Activated CD8-positive, alpha-beta memory T cell treated with anti-CD3 and anti-CD28 coated beads, Interleukin-2, amount 50 U/mL, for 24 hours (primary cell): ENCODE results near the gene ESPN.
"Not testable (repeated sequence)": the region's sequence is repeated elsewhere in the genome, so short reads cannot be mapped to it uniquely, and the experiment has no call there.

ENCODE experiments used
- DNase-seq: peaks from one replicate; pipeline ENCODE4 v3.0.0-alpha.2; 2020; ENCODE audit errors: extremely low read depth

ESPN gene

DNA sequence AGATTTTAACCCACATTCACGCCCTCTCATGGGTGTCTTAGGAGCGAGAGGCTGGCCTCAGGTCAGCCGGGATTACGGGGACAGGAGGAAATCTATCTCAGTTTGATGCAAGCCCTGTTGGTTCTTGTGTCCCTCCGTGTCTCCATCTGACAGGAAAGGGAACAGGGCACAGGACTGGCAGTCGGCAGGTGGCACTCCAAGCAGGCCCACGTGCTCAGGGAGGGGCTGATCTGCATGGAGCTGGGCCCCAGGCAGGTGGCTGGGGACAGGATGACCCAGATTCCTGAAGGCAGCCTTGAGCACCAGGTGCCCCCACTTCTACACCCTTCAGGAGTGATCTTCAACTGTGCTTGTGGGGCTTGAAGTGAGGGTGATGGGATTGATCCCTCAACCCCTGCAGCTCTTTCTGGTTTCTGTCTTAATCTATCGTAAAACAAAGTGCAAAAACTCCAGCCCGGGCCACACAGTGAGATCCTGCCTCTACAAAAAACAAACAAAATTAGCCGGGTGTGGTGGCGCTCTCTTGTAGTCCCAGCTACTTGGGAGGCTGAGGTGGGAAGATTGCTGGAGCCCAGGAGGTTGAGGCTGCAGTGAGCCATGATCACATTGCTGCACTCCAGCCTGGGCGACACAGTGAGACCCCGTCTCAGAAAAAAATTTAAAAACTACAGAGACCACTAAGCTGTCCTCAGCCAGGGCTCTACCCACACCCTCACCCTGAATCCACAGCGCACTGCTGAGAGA, 58.6 kb downstream of the ESPN start:
- no peak for DNase-seq

DNA sequence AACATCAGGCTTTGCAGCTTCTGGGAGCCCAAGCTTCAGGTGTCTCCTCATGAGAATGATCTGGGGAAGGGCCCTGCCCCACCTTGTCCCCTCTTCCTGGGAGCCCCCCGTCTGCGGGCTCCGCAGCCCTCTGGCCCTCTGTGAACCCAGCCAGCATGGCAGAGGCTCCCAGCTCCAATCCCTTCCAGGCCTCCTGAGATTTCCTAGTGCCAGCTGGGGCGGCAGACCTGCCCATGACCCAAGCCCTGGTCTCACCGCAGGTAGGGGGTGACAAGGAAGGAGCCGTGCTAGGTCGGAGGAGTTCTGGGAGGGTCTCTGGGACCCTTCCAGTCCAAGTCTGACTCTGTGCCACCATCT, 59.2 kb downstream of the ESPN start:
- no peak for DNase-seq

DNA sequence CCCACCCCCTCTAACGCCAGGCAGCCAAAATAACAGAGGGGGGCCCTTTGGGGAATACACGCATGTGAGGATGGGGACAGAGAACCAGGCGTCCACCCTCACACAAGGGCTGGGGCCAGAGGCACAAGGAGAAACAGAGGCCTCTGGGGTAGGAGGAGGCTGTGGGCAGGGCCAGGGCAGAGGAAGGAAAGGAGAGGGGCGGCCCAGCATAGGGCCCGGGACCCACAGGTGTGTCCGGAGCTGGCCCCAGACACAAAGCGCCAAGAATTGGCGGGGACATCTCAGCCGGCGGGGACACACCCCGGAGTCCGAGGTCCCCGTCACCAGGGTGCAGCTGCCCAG, 60.2 kb downstream of the ESPN start:
- DNase-seq = no peak

DNA sequence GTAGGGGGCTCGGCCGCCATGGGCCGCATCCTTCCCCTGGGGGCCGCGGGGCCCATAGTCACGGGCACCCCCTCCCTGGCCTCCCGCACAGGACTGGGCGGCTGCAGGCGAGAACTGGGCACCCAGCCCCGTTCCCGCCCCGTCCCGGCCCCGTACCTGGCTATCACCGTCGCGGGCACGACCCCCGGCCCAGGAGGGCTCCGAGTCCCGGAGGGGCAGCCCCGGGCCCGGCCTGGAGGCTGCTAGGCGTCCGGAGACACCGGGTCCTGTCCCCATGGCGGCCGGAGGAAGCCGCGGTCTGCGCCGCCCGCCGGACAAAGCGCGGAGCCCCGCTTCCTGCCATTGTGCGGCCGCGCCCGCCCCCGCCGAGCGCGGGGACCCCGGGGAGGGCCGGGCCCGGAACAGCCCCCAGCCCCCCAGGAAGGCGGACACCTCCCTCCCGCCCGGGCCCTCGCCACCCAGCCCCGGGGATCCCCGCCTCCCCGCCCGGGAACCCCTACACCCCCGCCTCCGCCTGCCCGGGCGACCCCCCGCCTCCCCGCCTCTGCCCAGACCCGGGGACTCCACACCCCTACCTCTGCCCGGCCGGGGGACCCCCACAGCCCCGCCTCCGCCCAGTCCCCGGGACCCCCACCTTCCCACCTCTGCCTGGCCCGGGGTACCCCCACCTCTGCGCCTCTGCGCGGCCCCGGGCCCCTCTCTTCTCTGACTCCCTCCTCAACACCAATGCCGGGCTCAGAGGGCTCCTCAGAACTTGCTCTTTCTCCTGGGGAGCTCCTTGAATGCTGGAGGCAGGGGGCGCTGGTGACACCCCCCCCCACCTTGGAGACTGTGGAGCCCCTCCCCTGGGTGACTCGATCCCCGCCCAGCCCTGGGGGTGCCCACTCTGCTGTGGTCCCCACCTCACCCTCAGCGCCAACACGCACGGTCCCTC, 60.9 kb downstream of the ESPN start:
- no peak for DNase-seq

DNA sequence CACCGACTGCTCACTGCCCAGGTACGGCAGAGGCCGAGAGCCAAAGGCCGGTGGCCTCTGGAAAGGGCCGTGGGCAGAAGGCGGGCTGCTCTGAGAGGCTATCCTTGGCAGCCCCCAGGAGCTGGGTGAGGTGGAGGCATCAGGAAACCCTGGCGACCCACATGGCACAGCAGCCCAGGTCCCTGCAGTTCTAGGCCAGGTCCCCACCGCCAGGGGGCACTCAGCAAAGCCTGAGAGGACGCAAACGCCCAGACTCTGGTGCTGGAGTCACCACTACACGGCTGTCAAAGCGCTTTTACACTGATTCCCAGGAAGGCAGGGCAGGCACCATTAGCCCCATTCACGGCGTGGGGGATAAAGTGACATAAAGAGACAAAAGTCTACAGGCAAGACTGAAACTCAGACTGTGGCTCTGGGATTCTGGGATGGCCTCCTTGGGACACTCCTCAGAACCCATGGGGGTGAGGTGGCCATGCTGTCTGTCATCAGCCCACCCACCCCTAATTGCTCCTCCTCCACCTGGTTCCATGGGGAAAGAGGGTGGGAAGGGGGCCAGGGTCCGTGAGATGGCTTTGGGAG, 61.9 kb downstream of the ESPN start:
- DNase-seq = peak; percentile 70

DNA sequence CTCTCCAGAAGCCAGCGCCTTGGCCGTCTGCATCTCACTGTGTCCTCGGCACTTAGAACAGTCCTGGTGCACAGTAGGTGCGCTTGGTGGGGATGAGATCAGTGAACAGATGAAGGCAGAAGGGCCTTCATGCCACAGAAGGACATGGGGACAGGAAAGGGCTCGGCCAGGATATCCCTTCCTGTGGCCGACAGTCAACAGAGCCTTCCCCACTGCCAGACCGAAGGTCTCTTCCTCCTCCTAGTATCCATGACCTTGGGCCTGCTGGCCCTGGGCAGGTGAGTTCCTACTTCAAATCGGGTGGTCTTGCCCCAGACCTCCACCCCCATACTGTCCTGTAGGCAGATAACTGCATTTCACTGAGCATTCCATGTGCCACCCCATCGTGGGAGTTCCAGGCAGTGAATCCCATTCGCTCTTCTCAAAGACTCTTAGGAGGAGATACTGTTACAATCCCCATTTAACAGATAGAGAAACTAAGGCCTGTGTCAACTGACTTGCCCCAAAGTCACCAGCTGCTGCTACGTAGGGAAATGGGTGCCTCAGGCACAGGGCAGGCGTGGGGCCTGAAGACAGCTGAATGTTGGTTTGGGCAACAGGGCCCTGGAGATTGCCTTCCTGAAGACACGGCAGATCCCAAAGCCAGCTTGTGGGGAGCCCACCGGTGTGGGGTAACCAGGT, 63.4 kb downstream of the ESPN start:
- DNase-seq = no peak

DNA sequence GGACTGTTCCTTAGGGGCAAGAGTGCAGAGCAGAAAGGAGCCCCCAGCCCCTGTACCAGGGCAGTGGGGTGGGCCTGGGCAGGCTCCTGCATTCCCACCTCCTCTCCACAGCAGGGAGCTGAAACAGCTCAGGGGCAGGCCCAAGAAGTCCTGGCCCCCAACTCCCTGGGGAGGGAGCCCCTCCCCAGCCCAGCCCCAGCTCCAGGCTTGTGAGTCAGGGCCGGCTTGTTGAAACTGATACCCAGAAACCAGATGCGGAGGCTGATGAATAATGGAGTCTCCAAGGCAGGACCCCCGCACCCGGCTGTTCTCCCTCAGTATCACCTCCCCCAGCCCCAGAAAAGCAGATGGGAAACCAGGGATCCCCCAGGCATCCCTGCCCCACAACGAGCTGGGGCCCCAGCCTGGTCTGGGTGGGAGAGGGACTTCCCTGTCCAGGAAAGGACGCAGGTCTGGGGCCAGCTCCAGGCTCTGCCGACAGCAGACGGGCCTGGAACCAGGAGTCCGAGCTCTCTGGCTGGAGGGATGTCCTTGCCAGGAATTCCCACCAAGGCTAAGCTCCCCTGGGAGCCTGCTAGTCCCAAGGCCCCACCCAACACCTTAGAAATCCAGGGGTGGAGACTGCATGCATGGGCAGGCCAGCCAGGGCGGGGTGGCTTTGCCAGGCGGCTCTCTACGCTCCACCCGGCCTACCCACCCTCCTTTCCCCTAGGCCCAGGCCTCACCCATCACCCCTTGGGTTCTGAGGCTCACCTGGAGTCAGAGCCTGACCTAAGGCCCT, 64.2 kb downstream of the ESPN start:
- DNase-seq = no peak

DNA sequence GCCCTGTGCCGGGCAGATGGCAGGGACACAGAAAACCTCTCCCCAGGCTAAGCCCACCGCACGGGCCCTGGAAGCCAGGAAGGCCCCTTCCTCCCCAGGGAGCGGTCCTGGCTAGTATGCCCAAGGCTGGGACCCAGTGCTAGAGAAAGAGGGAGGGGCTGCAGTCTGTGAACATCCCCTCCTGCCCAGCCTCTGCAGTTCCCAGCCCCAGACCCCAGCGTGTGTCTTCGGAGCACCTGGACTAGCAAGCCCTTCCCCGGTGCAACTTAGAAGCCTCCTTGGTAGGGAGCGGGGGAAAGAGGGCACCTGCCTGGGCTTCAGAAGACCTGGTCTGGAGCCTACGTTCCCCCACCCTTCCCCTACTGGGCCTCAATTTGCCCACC, 64.8 kb downstream of the ESPN start:
- no peak for DNase-seq

DNA sequence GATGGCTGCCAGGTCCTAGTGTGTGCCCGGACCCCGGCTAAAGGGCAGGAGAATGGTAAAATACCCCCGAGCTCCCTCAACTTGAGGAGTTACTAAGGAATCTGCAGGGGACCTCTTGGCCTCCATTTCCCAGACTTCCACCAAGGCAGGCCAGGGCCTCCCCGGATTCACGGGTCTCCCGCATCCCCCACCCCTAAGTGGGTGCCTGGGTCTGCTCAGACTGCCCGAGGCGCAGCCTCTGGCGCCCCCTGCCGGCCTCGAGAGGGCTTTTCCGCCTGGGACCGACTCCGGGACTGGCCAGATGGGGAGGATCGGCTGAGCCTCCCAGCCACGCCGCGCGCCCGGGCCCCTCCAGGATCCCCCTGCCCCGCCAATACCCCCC, 65.2 kb downstream of the ESPN start:
- DNase-seq = peak; percentile 41

DNA sequence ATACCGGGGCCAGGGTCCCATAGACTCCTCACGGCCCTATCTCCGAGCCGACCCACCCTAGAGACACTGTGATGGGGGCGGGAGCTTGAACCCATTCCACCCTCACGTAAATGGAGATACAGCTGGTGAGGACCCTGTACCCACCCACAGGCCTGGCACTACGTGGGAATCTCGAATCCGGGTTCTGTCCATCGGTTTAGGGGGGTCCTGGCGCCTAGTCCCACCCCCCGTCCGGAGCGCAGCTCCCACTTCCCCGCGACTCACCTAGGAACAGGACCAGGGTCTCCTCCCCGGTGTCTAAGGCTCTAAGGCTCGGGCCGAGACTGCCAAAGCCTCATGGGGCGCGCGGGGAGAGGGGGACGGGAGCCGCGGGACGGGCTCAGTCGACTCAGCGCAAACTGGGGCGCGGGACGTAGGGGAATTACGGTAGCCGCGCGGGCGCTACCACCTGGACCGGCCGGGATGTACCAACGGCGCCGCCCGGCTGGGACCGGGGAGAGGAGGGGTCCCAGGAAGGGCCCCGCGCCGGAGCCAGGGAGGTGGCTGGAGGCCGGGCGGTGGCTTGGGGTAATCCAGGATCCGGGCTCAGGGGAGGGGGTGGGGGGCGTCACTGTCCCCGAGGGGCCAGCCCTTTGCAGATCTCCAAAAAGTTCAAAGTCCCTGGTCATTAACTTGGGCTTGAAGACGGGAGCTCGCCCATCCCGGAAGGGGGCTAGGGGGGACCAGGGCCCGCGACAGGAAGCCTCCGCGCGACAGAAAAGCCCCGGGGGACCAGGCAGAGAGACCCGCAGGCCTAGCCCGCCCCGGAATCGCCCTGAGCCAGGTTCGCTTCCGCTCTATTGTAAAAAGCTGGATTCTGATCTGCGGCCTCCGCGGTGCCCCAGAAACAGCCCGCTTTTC, 65.9 kb downstream of the ESPN start:
- no peak for DNase-seq

DNA sequence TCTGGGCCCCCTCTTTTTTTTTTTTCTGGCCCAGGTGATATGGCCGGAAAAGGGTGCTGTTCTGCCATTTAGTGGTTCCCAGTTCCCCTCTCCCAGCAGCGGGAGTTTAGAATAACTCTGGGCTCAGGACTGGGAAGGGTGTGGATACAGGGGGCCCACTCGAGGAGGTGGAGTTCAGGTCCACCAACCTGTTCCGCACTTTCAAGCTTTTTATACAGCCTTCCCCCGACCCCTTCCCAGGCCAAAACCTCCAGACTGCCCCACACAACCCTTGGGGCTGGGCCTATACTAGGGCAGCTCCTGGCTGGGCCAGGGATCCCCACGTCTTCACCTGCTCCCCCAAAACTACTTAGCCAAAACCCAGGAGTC, 66.5 kb downstream of the ESPN start:
- DNase-seq = no peak

DNA sequence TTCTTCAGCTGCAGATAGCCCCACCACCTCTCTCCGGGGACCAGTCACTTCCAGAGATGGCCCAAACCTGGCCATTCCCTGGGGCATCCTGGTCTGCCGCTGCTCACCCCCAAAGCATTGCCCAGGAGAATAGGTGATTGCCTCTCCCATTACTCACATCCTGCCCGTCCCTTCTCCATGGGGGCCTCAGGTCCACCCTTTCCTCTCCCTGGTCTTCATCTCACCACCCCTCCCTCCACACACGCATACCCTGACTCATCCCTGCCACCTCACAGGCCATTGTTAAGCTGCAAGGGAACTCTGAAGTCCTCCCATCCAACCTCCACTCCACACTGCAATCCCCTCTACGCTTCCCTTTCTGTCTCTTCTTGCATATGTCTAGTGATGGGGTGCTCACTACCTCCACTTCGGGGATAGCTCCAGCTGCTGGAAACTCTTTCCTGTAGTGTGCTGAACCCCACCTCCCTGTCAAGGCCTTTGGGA, 66.9 kb downstream of the ESPN start, which contains the start of gene PLEKHG5:
Gene PLEKHG5 (minus strand): TSS at position 188 of the 483 bp plus-strand sequence. CDS start 14,096 bp downstream, outside the sequence.
- DNase-seq = no peak

DNA sequence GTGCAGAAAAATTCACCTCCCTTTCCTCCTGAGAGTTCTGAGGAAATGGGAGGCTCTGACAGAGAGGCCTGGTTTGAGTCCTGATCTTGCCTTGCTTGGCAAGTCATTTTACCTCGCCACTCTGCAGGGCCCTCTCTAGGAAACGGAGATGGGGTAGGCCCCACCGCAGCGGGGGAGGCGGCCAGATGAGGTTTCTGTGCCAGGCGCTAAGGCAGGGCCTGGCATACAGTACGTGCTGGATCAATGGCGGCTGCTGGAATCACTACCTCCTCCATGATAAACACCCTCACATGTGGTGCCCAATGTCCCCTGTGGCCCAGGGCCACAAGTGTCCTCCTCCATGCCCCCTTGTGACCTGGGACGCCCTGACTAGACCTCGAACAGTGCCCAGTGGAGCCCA, 67.4 kb downstream of the ESPN start:
- no peak for DNase-seq

DNA sequence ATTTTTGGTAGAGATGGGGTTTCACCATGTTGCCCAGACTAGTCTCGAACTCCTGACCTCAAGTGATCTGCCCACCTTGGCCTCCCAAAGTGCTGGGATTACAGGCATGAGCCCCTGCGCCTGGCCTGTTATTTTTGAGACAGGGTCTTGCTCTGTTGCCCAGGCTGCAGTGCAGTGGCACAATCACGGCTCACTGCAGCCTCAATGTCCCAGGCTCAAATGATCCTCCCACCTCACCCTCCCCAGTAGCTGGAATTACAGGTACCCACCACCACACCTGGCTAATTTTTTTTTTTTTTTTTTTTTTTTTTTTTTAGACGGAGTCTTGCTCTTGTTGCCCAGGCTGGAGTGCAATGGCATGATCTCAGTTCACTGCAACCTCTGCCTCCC, 69.3 kb downstream of the ESPN start:
- DNase-seq = not testable (repeated sequence)

DNA sequence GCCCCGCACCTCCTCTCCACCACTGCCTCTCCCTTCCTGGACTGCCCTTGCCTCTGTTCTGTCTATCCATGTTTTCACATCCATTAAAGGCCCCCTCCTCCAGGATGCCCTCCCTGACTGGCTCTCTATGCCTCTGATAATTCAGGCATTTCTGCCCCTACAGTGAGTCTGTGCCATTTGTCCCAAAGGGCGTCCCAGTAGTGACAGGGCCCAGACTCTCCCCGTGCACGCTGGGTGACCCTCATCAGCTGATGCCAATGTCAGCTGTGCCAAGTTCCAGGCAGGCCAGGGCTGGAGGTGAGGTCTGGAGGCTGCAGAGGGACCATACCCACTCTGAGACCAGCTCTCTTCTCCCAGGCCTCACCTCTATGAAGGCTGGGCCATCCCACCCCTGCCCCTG, 70.1 kb downstream of the ESPN start:
- no peak for DNase-seq

DNA sequence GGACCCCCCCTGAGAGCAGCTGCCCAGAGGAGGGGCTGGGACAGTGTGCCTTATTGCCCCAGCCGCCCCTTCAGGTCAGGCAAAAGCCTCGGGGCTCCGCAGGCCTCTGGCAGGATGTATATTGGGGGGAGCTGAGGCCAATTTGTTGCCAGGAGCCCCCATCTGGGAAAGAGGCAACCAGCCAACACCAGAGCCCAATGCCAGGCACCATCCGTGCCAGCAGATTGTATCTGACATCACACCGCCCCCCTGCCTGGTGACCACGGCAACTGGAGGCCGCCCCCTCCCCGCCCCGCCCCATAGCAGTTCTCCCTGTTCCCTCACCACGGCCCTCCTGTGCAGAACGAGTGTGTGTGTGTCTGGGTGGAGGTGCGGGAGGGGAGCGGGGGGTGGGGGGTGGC, 70.5 kb downstream of the ESPN start:
- no peak for DNase-seq

DNA sequence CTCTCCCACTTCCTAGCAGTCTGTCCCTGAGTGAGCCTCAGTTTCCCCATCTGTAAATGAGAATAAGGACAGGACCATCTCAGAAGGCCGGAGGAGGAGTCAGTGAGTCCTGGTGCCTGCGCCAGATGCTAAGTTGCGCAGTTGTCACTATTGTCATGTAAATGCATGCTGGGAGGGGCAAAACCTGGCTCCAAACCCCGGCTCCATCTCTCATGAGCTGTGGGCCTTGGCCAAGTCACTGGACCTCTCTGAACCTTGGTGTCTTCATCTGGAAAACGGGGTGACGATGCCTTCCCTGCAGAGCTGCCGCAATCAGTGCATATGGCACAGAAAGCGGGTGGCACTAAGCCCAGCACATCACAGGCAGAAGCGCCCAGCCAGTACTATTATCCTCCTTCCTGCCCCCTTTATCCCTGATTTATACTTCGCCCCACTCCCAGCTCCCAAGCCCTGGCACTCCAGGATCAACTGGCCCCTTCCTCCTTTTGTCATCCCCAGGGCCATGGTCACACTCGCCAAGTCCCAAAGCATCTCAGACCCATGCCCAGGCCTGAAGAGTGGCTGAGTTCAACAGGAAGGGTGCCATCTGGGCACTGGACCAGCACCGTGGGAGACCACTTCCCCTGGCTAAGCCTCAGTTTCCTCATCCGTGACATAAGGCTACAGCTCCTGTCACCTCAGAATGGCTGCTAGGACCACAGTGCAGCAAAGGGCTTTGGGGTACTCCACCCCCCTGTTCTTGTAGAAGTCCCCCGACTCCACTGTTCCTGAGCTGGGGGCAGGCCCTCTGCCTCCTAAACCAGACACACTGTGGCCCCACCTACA, 71.2 kb downstream of the ESPN start:
- no peak for DNase-seq

DNA sequence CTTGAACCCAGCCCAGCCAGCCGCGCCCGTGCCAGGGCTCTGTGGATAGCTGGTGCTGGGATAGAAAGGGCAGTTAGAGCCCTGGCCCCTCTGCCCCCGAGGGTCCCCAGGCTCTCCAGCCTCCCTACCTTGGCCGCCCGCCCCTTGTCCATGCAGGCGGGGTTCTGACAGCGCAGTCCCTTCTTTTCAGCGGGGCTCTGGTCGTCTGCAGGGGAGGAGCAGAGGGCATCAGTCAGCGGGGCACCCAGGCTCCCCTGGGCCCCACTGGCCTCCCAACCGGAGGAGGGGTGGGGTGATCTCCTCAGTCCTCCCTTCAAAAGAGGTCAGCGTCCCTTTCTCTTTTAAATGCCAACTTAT, 71.8 kb downstream of the ESPN start:
- no peak for DNase-seq

DNA sequence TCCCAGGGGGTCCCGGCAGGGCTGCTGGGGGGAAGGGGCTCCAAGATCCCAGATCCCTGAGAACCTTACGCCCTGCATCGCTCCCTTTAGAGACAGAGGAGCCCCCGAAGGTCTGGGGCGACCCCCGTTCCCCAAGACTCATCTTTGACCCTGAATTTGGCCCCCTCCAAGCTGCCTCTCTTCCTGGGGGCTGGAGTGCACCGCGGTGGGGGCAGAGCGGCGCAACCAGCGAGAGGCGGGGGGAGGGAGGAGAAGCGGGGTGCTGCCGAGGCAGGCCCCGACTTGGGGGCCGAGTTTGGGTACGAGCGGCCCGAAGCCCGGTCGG, 72.3 kb downstream of the ESPN start:
- DNase-seq = no peak
